ENCODE measurements around the gene SAMM50.

The SAMM50 gene

DNA sequence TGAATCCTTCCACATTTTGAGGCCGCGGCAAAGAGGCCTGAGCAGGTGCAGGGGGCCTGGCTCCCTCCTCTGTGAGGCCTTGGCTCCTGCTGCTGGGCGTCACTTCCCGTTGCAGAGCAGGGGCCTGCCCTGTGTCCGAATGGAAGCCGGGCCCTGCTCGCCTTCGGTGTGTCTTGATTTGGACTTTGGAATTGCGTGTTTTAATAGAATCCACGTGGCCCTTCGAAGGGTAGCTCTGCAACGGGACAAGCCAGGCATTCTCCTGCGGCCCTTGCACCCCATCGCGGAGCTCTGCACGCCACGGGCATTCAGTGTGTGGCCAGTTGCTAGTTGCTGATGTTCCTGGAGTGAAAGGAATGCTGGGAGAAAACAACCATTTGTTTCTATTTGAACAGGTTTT, 25.8 kb downstream of the SAMM50 start:
- no peak for DNase-seq

DNA sequence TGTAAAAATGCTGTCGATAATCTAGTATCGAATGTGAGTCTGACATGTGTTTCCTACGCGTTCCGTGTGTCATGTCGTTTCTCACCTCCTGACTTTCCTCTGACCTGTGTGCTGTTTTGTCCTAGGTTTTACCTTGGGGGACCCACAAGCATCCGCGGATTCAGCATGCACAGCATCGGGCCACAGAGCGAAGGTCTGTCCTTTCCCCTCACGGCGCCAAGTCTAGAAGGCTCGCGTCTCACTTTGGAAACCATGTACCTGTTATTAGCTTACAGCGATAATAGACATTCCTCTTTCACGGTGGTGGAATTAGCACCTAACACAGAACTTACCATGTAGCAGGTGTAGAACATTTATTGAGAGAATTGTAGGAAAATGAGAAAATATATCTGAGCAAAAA, 28.6 kb downstream of the SAMM50 start:
- no peak for DNase-seq

DNA sequence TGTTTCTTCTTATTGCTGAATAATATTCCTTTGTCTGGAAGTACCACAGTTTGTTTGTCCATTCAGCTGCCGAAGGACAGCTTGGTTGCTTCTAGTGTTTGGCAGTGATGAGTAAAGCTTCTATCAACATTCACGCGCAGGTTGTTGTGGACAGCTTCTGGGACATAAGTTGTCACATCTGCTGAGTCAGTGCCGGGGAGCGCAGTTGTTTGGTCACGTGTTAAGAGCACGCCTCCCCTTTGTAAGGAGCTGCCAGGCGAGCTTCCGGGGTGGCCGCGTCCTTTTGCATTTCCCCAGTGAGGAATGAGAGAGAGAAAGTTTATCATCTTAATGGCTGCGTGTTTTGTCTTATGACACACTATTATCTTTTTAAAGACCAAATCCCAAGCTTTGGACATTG, 30.3 kb downstream of the SAMM50 start:
- no peak for DNase-seq

DNA sequence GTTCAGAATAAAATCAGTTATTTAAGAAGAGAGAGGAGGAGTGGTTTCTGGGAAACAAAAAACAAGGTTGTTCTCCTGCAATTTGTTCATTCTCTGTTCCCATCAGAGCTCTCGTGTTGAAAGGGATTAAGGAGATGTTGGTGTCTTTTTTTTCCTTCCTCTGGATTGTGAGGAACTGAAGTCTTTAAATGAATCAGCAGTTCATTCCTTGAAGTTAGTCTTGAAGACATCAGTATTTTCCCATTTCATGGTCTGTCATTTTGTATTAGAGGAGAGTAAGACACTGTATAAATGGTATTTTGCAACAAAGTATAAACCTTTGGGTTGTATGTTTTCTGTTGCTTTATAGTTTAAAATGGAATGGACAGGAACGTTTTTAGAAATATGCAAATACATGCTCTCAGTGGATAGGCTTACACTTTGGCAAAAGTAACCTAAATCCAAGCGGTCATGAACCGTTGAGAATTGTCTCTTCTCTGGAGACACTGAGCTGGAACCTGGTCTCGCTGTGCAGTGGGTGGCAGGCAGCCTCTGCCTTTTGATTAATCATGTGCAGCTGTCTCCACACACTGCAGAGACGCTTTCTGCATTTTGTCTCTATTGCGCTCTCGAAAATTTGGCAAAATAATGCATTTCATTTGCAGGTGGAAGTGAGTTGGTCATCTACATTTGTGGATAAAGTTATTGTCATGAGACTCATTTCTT, 33.0 kb downstream of the SAMM50 start:
- no peak for DNase-seq

DNA sequence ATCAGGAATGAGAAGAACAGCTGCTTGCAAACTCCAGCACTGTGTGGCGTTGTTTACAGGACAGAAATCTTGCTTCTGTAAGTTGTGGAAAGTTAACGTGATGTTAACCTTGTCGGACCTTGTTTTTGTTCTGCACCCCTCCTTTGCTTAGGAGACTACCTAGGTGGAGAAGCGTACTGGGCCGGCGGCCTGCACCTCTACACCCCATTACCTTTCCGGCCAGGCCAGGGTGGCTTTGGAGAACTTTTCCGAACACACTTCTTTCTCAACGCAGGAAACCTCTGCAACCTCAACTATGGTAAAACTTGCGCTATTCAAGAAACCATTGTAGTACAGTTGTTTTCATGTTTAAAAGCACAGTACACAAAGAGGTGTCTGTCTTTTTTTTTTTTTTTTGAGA, 33.7 kb downstream of the SAMM50 start:
- DNase-seq = no peak

DNA sequence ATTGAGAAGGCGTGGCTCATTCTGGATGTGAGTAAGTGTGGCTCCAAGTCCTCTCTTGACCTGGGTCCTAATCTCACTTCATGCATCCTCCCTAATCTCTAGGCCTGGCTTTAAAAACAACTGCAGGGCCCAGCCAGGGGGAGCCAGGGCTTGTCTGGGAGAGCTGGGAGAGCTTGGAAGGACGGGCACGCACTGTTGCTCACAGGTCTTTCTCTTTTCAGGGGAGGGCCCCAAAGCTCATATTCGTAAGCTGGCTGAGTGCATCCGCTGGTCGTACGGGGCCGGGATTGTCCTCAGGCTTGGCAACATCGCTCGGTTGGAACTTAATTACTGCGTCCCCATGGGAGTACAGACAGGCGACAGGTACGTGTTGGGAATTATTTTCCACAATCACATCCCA, 34.8 kb downstream of the SAMM50 start:
- DNase-seq = no peak

DNA sequence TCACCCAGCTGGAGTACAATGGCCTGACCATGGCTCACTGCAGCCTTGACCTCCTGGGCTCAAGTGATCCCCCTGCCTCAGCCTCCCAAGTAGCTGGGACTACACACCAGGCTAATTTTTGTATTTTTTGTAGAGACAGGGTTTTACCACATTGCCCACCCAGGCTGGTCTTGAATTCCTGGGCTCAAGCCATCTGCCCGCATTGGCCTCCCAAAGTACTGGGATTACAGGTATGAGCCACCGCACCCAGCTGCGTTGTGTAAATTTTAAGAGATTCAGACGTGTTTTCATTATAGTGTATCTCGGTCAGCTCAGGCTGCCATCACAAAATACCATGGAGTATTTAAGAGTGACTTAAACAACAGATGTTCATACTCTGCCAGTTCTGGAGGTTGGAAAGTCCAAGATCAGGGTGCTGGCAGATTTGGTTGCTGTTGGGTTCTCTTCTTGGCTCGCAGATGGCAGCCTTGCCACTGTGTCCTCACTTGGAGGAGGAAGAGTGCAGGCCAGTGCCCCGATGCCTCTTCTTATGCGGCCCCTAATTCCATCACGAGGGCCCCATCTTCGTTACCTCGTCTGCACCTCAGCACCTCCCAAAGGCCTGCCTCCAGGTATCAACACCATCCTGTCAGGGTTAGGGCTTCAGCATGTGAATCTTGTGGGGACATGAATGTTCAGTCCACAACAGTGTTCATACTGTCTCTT, 36.2 kb downstream of the SAMM50 start:
- DNase-seq = no peak

DNA sequence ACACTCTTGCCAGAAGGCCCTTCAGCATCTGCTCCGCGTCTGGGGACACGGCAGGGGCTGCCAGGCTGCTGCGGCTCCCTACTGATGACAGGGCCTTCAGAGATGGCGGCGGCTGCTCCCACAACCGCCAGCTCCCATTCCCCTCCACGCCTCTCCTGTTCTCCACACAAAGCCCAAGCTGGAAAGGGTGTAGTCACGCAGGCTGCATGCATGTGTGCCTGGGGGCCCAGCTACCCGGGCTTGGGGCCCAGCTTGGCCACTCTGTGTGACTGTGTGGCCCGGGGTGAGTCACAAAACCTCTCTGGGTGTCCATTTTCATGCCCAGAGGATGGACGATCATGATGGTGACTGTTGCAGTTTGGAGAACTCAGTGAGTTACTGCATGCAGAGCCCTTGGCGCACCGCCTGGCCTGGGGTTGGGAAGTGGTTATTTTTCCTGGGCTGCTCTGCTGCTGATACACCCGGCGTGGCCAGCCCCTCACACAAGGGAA, 37.1 kb downstream of the SAMM50 start:
- no peak for DNase-seq

DNA sequence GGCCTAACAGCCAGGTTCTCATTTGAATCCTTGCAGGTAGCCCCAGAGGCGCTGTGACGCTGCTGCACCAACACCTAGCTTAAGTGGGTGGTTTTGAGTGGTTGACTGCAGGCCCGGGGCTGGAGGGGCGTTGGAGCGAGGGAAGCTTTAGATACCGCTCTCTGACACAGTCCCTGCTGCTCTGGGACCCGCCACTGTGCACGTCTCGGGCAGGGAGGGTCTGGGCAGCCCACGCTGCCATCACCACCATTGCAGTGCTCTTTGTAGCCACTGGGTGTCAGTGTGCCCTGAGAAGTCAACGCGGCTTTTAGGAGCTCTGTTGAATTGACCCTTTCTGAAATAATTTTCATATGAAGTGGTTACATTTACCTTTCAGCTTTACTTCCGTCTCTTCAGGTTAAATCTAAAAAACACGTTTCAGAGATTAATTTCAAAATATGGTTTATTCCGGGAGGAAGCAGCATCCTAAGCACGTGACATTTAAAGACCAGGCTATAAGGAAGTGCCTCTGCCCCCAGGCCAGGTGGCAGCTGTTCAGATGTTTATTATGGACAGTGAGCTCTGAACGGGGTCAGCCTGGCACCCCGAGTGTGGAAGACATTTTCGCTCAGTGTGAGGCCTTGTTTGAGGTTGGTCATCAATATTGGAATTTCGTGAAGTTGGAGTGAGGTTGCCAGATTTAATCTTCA, 38.0 kb downstream of the SAMM50 start:
- peak; percentile 53 to 64 for DNase-seq

DNA sequence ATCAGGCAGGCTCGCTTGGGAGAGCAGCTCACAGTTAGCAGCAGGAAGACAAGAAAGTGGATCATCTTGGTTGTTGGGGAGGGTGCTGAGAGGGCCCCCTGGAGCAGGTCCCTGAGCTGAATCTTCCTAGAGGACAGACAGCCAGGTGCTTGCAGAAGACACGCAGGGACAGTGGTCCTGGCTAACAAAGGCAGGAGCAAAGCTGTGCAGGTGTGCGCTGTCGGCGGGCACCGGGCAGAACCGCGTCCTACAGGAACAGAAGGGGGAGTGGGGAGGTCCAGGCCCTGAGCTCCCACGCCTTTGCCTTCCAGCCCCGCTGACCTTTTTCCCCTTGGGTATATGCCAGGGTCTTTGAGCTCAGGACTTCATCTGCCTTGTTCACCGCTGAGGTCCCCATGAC, 38.8 kb downstream of the SAMM50 start:
- no peak for DNase-seq

DNA sequence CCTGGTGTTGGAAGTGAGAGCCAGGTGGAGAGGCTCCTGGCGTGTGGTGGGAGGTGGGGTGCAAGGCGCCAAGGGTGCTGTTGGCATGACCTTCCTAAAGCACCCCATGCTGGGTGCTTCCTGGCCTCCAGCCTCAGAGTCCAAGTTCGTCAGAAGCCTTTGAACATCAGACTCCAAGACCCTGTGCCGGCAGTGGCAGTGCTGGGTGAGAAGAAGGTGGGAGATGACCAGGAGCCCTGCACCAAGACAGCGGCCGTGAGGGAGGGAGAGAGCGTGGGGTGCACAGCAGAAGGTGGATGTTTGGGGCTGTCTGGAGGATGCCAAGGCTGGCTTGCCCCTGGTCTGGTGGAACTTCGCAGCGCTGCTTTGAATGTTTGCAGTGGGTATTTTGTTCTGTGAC, 39.2 kb downstream of the SAMM50 start:
- DNase-seq = no peak

DNA sequence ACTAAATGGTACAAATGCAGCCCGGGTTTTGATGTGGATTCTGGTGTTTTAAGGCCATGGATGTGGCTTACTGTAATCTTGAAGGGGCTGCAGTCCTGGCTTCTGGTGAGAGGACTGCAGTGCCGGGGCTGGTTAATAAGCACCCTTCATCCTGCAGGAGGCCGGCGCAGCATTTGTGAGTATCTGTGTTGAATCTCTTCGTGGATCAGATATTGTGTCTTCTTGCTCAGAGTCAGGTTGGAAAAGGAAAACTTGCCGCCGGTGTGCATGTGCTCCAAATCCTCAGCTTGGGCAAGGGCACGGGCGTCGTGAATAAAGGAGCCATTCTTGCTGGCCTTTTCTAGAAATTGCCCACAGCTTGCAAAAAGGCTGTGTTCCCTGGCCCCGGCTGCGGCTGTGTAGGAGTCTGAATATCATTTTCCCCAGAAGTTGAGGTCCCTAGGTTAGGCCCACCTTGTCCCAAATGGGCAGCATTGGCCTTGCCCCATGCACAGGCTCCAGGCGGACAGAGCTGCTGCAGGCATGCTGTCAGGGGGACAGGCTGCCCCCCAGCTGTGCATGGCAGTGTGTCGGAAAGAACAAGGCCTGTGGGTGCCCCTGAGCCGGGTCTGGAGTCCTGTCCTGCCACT, 39.9 kb downstream of the SAMM50 start:
- no peak for DNase-seq

DNA sequence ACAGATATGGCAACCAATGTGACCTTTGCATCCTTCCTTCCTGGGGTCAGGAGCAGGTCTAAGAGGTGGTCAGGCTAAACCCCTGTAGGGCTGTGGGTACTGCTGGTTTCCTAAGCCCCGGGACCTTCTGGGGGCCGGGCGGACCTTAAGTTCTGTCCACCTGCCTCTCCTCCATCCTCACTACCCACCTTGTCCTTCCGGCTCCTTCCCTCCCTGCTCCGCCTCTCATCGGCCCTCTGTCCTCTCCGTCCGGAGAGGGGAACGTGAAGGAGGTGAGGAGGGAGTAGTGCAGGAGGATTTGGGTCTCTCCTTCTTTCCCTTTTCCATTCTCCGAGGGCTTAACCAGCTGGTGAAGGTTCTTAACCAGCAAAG, 40.5 kb downstream of the SAMM50 start:
- no peak for DNase-seq

DNA sequence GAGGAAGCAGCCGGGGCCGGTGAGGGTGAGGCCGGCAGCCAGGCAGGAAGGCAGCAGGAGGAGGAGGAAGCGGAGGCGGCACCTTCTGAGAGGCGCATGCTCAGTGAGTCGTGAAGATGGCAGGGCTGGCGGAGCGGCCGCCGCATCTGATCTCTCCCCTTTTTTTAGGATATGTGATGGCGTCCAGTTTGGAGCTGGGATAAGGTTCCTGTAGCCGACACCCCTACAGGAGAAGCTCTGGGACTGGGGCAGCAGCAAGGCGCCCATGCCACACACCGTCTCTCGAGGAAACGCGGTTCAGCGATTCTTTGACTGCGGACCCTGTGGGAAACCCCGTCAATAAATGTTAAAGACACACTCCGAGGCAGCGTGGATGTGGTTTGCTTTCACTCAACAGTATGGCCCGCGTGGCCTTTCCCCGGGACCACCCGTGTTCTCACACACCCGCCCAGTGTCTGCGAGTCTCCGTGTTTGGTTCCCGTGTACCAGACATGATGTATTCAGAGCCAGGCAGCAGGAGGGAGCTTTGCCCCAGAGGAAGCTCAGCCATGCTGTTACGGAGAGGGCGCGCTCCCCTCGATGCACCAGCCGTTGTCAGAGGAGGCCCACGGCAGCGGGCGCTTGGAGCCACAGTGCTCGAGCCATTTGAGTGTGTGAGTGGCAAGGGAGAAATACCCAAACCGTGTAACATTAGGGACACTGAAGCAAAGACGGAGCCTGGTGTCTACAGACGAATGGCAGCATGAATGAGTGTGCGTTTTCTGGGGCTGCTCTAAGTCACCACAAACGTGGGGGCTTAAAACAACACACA, 41.1 kb downstream of the SAMM50 start:
- DNase-seq = peak; percentile 87 to 88

DNA sequence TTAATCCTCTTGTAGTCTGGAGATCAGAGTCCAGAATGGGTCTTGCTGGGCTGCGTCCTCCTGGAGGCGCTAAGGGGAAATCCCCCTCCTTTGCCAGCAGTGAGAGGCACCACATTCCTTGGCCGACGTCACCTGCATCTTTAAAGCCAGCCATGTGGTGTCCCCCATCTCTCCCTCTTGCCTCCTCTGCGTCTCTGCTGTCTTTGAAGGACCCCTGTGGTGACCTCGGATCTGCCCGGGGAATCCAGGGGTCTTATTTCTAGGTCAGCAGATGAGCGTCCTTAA, 41.7 kb downstream of the SAMM50 start:
- no peak for DNase-seq

DNA sequence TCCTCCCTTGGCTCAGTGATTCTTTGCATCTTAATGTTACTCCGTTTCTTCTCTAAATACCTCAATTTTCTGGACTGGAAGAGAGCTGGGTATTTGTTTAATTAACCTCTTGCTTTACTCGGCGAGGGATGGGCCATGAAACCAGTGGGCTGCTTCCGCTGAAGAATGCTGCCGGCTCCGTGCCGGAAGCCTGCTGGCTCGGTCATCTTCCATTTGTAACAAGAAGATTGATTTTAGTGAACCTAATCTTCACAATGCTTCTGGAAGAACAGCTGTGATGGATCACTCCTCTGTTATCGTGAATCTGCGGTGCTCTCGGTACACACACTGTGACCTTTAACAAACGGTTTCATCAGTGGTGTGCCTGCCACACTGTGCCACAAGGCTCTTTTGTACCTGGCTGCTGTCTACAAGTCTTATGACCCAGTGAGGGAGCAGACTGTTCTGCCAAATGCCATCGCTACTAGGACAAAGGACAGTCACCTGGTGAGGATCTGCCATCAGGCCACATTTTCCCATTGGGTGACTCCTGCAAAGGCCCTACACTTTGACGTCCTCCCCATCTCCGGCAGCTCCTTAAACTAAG, 43.5 kb downstream of the SAMM50 start:
- no peak for DNase-seq

DNA sequence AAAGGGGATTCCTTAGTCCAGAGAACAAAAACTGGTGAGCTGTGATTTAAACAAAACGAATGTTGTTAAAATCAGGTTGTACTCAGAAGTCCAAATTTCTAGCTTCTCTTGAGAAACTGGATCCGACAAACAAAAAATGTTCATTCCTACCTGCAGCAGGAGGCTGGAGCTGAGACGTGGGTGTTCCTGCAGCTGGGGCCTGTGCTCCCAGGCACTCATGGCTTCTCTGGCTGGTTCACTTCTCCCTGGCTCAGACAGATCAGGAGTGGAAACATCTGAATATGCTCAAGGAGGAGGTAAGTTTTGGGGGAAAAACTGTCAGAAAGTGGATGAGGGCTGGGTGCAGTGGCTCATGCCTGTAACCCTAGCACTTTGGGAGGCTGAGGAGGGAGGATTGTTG, 44.1 kb downstream of the SAMM50 start:
- DNase-seq = no peak

DNA sequence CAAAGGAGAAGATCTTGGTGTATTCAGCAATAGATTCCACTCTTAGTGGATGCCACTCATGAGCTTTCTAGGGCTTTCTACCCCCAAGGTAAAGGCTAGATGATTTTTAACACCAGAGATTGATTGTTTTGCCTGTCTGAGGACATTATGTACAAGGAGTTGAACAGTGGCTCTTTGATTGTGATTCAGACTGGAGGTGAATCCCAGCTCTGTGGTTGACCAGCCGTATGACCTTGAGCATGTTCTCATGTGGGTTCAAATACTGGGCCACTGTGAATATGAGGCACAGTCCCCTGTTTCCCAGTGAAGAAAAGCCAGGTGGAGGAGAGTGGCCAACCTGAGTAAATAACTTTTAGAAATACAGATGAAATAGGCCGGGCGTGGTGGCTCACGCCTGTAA, 44.9 kb downstream of the SAMM50 start:
- DNase-seq = no peak

DNA sequence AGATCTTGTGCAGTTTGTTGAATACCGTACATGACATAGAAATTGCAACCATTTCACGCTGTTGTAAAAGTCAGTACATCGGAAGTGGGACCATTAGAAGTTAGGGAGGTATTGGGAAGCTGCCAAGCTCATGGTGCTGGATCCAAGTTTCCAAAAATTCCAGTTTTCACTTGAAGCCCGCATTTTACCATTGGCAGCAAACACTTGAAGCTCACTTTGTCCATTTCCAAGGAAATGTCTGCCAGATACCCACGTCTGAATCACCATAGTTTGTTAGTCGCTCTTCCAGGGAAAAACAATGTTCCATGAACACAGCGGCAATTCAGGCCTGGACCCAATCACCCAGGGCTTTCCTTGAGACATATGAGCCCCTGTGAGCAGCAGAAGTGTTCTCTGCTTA, 46.3 kb downstream of the SAMM50 start:
- no peak for DNase-seq

DNA sequence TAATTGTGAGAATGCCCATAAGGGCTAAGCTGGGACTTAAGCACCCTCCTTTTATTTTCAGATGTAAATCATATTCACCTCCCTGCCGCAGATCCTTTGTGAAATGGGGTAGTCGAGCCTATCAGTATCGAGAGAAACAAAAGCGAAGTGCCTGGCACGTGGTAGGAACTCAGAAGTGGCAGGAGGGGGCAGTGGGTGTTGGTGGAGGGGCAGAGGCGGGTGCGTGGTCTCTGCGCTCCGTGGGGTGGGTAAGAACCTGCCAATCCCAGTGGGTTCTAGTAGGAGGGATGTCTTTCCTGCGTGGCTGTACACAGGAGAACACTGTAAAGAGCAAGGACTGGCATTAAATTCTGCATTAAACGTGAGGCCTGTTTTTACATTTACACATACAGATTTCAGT, 47.1 kb downstream of the SAMM50 start:
- no peak for DNase-seq

DNA sequence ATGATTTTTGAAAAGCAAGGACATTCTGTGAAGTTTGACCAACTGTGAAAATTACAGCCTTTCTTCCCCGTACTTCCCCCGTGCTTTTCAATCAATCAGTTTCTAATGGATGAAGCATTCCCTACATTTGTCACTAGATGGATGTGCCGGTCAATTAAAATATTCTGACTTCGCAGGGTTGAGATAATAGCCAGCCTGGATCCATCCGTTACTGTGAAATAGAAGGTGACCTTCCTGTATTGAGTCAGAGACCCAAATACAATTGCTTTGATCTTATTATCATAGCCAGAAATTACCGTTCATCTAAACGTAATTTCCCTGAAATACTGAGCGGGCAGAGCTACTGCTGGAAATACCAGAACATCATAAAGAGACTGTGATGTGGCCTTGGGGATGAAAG, 47.8 kb downstream of the SAMM50 start:
- DNase-seq = no peak

DNA sequence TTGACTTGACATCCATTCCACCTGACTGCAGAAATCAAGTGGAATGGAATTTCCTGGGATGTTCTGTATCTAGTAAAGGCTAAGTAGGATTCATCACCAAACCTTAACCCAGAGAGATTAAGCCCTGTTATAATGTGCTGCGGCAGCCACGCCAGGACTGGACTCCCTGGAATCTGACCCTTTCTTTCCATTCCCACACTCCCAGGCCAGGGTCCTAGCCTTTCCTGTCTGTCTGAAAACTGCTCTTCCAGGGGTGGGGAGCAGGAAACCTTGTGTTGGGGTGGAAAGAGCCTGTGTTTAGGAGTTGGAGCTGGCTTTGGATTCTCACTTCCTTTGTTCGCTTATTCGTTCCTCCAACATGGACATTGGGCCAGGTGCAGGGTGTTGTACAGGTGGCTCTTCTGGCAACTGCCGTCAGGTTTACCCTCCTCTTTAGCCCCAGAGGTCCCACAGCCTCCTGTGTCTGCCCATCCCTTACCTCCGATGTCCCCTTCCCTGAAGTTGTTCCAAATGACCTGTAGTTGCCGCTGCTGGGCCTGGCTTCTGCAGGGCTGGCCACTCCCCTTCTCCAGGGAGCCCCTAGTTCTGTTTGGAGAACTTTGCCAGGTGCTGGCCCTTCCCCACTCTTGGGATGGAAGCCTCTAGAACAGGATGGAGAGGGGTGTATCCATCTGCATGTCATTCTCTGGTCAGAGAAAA, 48.3 kb downstream of the SAMM50 start:
- DNase-seq = no peak

Data from Kasumi-1 (cell line).